IPS-18c (cell line): ENCODE results near the gene KAZN.

Source experiments
- H3K4me3 ChIP-seq: 2 replicates; pipeline ENCODE4 v1.7.0; 2013; ENCODE audit warnings: low read depth, mild to moderate bottlenecking, low read length, moderate library complexity; ENCODE audit not compliant: insufficient read depth
- H3K9me3 ChIP-seq: one replicate; pipeline ENCODE4 v1.6.1; 2013; ENCODE audit warnings: mild to moderate bottlenecking, low read length, moderate library complexity; ENCODE audit not compliant: control insufficient read depth, insufficient read depth

KAZN gene

DNA sequence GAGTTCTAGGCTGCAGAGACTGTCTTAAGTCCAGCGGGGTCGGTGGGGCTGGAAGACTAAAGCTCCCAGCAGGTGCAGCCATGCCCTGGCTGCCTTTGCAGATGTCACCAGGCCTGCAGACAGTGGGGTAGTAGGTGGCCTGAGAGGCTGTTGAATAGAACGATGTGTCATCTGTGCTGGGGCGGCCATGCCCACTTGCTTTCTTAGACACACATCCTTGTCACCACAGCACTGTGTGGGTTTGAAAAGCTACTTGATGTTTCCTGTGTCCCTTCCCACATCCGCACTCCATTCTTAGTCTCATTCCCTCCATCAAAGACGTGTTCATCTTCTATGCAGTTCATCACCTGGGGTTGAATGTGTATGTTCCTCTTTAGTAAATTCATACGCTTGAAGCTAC, 370.5 kb downstream of the KAZN start:
- no peaks in the 10 kb centered on the region for H3K9me3 ChIP-seq
- no peak overlapping the region for H3K4me3 ChIP-seq

DNA sequence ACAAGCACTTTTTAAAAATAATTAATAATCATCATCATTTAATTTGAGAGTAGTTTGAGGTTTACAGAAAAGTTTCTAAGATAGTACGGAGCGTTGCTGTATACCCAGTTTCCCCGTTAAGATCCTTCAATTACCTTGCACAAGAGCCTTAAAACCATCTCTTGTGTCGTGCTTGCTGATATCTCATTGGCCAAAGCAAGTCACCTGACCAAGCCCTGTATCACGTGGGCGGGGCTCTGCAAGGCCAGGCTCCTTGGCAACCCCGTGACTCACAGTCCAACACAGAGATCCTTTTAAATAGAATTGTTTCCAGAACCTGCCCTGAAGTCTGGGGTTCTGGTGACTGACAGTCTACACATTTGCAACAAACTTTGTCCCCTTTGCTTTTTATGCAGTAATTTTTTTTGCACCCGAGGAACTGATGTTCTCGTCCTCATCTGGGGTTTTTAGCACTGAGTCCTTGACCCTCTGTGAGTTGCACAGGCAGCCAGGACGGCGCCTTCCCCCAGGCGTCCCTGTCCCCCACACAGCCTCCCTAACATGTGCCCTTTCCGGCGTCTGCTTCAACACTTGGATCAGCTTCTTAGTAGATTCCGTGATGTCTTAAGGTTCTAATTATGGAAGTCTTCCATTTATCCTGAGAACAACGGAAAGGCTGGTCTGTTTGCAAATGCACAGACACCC, 371.8 kb downstream of the KAZN start:
- H3K9me3 ChIP-seq = no peaks in the 10 kb centered on the region
- H3K4me3 ChIP-seq = no peak overlapping the region

GRCh38 chr1:14970799-14971141, 372.3 kb downstream of the KAZN start:
- Histone ChIP-seq H3K9me3 (no peaks in the 10 kb centered on the region), H3K4me3 (no peak overlapping the region)

- H3K4me3 ChIP-seq = no peak overlapping the region
- no peaks in the 10 kb centered on the region for H3K9me3 ChIP-seq
Measured at GRCh38 chr1:14971221-14971620, 372.7 kb downstream of the KAZN start.

DNA sequence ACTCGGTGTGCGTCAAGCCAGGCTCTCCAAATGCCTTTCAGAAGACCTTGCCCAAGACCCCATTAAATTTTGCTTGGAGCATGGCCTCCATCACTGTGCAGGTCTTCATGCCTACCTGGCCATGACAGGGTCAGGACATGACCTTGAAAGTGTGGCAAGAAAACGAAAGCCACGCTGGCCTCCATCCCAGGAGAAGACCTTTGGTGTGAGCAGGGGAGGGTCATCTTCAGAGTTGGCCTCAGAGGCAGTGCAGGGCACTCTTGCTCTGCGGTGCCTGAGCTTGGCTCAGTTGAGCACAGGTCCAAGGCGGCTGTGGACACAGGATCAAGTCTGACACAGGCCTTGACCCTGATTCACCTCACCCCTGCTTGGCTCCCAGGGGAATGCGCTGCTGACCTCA, 373.6 kb downstream of the KAZN start:
- H3K9me3 ChIP-seq = no peaks in the 10 kb centered on the region
- H3K4me3 ChIP-seq = no peak overlapping the region

GRCh38 chr1:14973773-14974172, 375.3 kb downstream of the KAZN start:
- H3K9me3 ChIP-seq = no peaks in the 10 kb centered on the region
- H3K4me3 ChIP-seq = no peak overlapping the region

GRCh38 chr1:14974361-14974760, 375.9 kb downstream of the KAZN start:
- Histone ChIP-seq H3K4me3 (no peak overlapping the region), H3K9me3 (no peaks in the 10 kb centered on the region)

DNA sequence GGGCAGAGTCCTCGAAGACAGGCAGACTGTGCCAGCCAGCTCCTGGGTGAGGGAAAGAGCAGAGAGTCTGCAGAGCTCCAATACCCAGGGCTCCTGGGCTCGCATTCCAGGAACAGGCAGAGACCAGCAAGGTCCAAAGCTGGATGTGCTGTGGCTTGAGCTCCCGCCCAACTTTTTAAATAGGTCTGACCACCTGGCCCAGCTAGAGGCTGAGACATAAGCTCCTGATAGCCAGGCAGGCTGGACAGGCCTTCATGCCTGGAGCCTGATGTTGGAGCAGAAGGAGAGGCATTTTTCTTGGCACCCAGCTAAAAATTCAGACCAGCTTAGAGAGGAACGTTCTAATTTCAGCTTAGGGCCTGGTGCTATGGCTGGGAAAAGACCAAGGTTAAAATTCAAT, 376.6 kb downstream of the KAZN start:
- H3K4me3 ChIP-seq = no peak overlapping the region
- H3K9me3 ChIP-seq = no peaks in the 10 kb centered on the region

GRCh38 chr1:14976256-14976655, 377.8 kb downstream of the KAZN start:
- H3K9me3 ChIP-seq = peaks cover 3% of the 10 kb centered on the region
- no peak overlapping the region for H3K4me3 ChIP-seq

- Histone ChIP-seq H3K4me3 (no peak overlapping the region), H3K9me3 (peaks cover 3% of the 10 kb centered on the region)
Measured at GRCh38 chr1:14977338-14977931, 378.9 kb downstream of the KAZN start.

DNA sequence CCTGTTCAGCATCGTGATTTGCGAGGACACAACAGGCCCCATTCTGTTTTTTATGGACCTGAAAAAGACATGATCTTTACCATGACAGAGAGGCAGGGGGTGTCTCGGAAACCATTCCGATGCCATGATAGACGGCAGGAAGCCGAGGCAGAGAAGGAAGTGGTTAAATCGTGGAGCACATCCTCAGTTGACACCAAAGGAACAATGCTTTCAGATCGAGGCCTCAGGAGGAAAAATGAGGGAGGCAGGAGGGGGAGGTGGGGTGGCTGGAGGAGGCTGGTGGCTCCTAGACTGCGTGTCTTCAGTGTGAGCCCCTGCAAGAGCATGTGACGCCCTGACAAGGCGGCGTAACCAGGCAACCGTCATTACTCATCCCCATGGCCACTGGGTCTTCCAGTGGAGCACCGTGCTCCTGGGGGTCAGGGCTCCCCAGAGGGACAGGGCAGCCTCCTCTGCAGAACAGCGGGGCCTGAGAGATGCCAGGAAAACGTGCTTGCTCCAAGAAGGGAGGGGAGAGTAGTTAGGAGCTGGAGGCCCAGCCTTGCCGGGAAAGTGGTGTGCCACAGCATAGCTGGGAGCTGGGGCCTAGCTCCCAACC, 382.2 kb downstream of the KAZN start:
- Histone ChIP-seq H3K9me3 (peaks cover 3% of the 10 kb centered on the region), H3K4me3 (no peak overlapping the region)

DNA sequence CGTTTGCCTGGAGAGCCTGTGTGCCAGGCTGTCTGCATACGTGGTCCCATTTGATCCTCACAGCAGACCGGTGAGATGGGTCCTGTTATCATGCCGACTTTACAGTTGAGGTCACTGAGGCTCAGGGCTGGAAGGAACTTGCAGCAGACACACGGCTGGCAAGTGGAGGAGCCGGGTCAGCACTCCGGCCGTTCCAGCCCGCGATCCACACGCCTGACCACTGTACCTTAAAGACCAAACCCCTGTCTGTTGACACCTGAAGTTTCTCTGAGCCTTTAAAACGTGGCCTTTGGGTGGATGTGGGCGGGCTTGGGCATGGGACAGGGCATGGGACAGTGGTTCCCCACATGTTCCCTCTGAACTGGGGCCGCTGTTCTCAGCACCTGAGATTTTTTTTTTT, 383.5 kb downstream of the KAZN start:
- peaks cover 3% of the 10 kb centered on the region for H3K9me3 ChIP-seq
- no peak overlapping the region for H3K4me3 ChIP-seq

DNA sequence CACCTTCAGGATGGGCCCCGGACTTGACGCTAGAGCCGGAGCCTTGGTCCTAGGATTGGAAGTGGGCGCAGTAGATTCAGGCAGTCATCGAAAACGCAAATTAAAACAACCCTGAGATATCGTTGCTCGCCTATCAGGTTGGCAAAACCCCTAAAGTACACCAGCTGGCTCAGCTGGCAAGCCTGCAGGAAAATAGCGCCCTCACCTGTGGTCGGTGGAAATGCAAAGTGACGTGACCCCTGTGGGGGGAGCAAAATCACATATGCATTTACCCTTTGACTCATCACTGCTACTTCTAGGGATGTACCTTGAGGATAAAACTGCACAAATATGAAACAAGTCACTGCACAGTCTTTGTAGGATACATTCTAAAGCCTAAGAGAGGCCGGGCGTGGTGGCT, 384.8 kb downstream of the KAZN start:
- H3K4me3 ChIP-seq = no peak overlapping the region
- peaks cover 3% of the 10 kb centered on the region for H3K9me3 ChIP-seq

- Histone ChIP-seq H3K4me3 (no peak overlapping the region), H3K9me3 (no peaks in the 10 kb centered on the region)
Measured at GRCh38 chr1:14986168-14986567, 387.7 kb downstream of the KAZN start.

- no peak overlapping the region for H3K4me3 ChIP-seq
- H3K9me3 ChIP-seq = no peaks in the 10 kb centered on the region
Measured at GRCh38 chr1:14987829-14988603, 389.5 kb downstream of the KAZN start.

- H3K9me3 ChIP-seq = no peaks in the 10 kb centered on the region
- no peak overlapping the region for H3K4me3 ChIP-seq
Measured at GRCh38 chr1:14988636-14989035, 390.2 kb downstream of the KAZN start.

GRCh38 chr1:14989931-14990728, 391.6 kb downstream of the KAZN start:
- Histone ChIP-seq H3K9me3 (no peaks in the 10 kb centered on the region), H3K4me3 (no peak overlapping the region)
